GM21825 (cell line): Measurements from ENCODE around the gene CIB2.

ENCODE experiments used
- ATAC-seq: cut with Tn5 transposase; IDR thresholded peaks from one replicate; pipeline ENCODE4 v1.9.1; 2021; ENCODE audit warnings: mild to moderate bottlenecking, moderate library complexity; ENCODE audit not compliant: unreplicated experiment

Gene CIB2

GRCh38 chr15:78149805-78150751, 18.8 kb upstream of the CIB2 start:
- ATAC-seq = peak; percentile 13

GRCh38 chr15:78149068-78149804, 18.0 kb upstream of the CIB2 start, which contains the start of gene IDH3A:
Gene IDH3A, plus strand, starts transcription at chr15:78149362. Its CDS starts 42 bp downstream, at chr15:78149404.
- peak; percentile 70 for ATAC-seq

- no peak for ATAC-seq
These were observed 17.3 kb upstream of the CIB2 start for GRCh38 chr15:78148392-78149067.

- no peak for ATAC-seq
These were observed 16.3 kb upstream of the CIB2 start for GRCh38 chr15:78147566-78147965.

- no peak for ATAC-seq
These were observed 15.3 kb upstream of the CIB2 start for GRCh38 chr15:78146425-78147154.

- no peak for ATAC-seq
These were observed 11.1 kb upstream of the CIB2 start for GRCh38 chr15:78142332-78142731.

GRCh38 chr15:78140292-78140691, 9.0 kb upstream of the CIB2 start:
- ATAC-seq = no peak

GRCh38 chr15:78139578-78139977, 8.3 kb upstream of the CIB2 start:
- no peak for ATAC-seq

- ATAC-seq = no peak
These were observed 2.6 kb upstream of the CIB2 start for GRCh38 chr15:78133801-78134200.

- ATAC-seq = peak; percentile 44
These were observed 565 bp downstream of the CIB2 start for GRCh38 chr15:78130466-78131294.

GRCh38 chr15:78129751-78130287, 1.4 kb downstream of the CIB2 start:
- no peak for ATAC-seq

- no peak for ATAC-seq
These were observed 2.0 kb downstream of the CIB2 start for GRCh38 chr15:78129077-78129750.

GRCh38 chr15:78127882-78128281, 3.4 kb downstream of the CIB2 start:
- ATAC-seq = no peak

GRCh38 chr15:78125267-78125666, 6.0 kb downstream of the CIB2 start:
- no peak for ATAC-seq

GRCh38 chr15:78120523-78120922, 10.7 kb downstream of the CIB2 start:
- no peak for ATAC-seq

- ATAC-seq = no peak
These were observed 18.7 kb downstream of the CIB2 start for GRCh38 chr15:78112551-78112950.

- ATAC-seq = no peak
These were observed 19.5 kb downstream of the CIB2 start for GRCh38 chr15:78111788-78112187.

GRCh38 chr15:78110916-78111475, 20.2 kb downstream of the CIB2 start:
- no peak for ATAC-seq

- no peak for ATAC-seq
These were observed 21.1 kb downstream of the CIB2 start for GRCh38 chr15:78110096-78110495.
